Neural cell (in vitro differentiated cells): ENCODE results near the gene HPS1. TPM values are rescaled to one million over a fixed set of nuclear protein-coding genes. Genes with fewer than 3 reads are reported as not detected.

Experiments used
- H2AFZ ChIP-seq: fragments of 200-600, 300-800 bp; sonication (generic), shearing (Covaris generic); 2 replicates; pipeline ENCODE4 v1.6.0; 2014; ENCODE audit warnings: low read depth, mild to moderate bottlenecking, antibody characterized with exemption, low read length, moderate library complexity
- H3F3A ChIP-seq: fragments of 200-600 bp; shearing (Covaris generic); 2 replicates; pipeline ENCODE4 v1.6.1; 2016; ENCODE audit warnings: mild to moderate bottlenecking, moderate library complexity, mixed read lengths, antibody characterized with exemption, low read length; ENCODE audit not compliant: insufficient read depth, poor library complexity, severe bottlenecking
- H3K27ac ChIP-seq: fragments of 200-600, 300-800 bp; sonication (generic), shearing (Covaris generic); 2 replicates; pipeline ENCODE4 v1.5.1; 2014; ENCODE audit warnings: mild to moderate bottlenecking, low read length, moderate library complexity
- H3K27me3 ChIP-seq: fragments of 300-800, 200-600 bp; sonication (generic), shearing (Covaris generic); 2 replicates; pipeline ENCODE4 v1.6.0; 2014; ENCODE audit warnings: mild to moderate bottlenecking, low read depth, low read length, moderate library complexity; ENCODE audit not compliant: insufficient read depth
- H3K36me3 ChIP-seq: fragments of 300-800, 200-600 bp; sonication (generic), shearing (Covaris generic); 2 replicates; pipeline ENCODE4 v1.5.1; 2014; ENCODE audit warnings: mild to moderate bottlenecking, antibody characterized with exemption, low read length, moderate library complexity; ENCODE audit not compliant: insufficient read depth
- H3K4me2 ChIP-seq: fragments of 300-800, 200-600 bp; sonication (generic), shearing (Covaris generic); 2 replicates; pipeline ENCODE4 v1.6.0; 2014; ENCODE audit warnings: mild to moderate bottlenecking, low read length
- H3K4me3 ChIP-seq: fragments of 300-800, 200-600 bp; sonication (generic), shearing (Covaris generic); 2 replicates; pipeline ENCODE4 v1.5.1; 2014; ENCODE audit warnings: mild to moderate bottlenecking, low read length, moderate library complexity
- H3K79me2 ChIP-seq: fragments of 200-600 bp; shearing (Covaris generic); replicated peaks from 2 replicates; pipeline ENCODE4 v1.6.0; 2014; ENCODE audit warnings: mild to moderate bottlenecking, low read length, moderate library complexity; ENCODE audit not compliant: insufficient read depth
- H3K9ac ChIP-seq: fragments of 300-800, 200-600 bp; sonication (generic), shearing (Covaris generic); 2 replicates; pipeline ENCODE4 v1.6.1; 2016; ENCODE audit warnings: mild to moderate bottlenecking, low read length, mixed read lengths
- H3K9me2 ChIP-seq: fragments of 200-600 bp; shearing (Covaris generic); 2 replicates; pipeline ENCODE4 v1.6.1; 2016; ENCODE audit warnings: mild to moderate bottlenecking, low read length, mixed read lengths; ENCODE audit not compliant: insufficient read depth
- H3K9me3 ChIP-seq: fragments of 200-600, 300-800 bp; sonication (generic), shearing (Covaris generic); 2 replicates; pipeline ENCODE4 v1.6.1; 2016; ENCODE audit warnings: mild to moderate bottlenecking, mixed run types, low read length, moderate library complexity, mixed read lengths
- H4K20me1 ChIP-seq: fragments of 200-600 bp; shearing (Covaris generic); 2 replicates; pipeline ENCODE4 v1.6.1; 2016; ENCODE audit warnings: mild to moderate bottlenecking, mixed run types; ENCODE audit not compliant: insufficient read depth
- EZH2 ChIP-seq: fragments of 200-600, 300-800 bp; shearing (Covaris generic), sonication (generic); IDR thresholded peaks from 2 replicates; pipeline ENCODE4 v1.6.1; 2014; ENCODE audit warnings: antibody characterized with exemption, low read length, borderline replicate concordance, mild to moderate bottlenecking; ENCODE audit not compliant: insufficient read depth, poor library complexity, severe bottlenecking
- POLR2AphosphoS5 ChIP-seq: IDR thresholded peaks from 2 replicates; pipeline ENCODE4 v1.6.1; 2012
- RAD21 ChIP-seq: fragments of 450-650 bp; conservative IDR thresholded peaks from 2 replicates; pipeline ENCODE4 v1.6.1; 2014; ENCODE audit warnings: antibody characterized with exemption, mild to moderate bottlenecking, moderate library complexity
- SMC3 ChIP-seq: fragments of 450-650 bp; conservative IDR thresholded peaks from 2 replicates; pipeline ENCODE4 v1.6.1; 2014; ENCODE audit warnings: antibody characterized with exemption, mild to moderate bottlenecking, moderate library complexity; ENCODE audit not compliant: poor library complexity
- TAF1 ChIP-seq: IDR thresholded peaks from 2 replicates; pipeline ENCODE4 v1.6.1; 2012; ENCODE audit warnings: low read depth
- polyA plus RNA-seq: library from polyadenylated mRNA; depleted of rRNA; stranded (reverse); fragments of >200 nt; gene quantifications from 2 replicates; pipeline ENCODE4 v1.2.3, GENCODE V29; 2014
- TF ChIP-seq, protein P1 (sequence below): IDR thresholded peaks from 2 replicates; pipeline ENCODE4 v1.6.1; 2012; ENCODE audit warnings: borderline replicate concordance
- TF ChIP-seq, protein P2 (sequence below): fragments of 450-650 bp; IDR thresholded peaks from 2 replicates; pipeline ENCODE4 v1.5.1; 2014; ENCODE audit warnings: antibody characterized with exemption, mild to moderate bottlenecking, moderate library complexity; ENCODE audit not compliant: poor library complexity, severe bottlenecking

Gene HPS1
- polyA plus RNA-seq, 1 donor from 2014 or later = 1.4 TPM

DNA sequence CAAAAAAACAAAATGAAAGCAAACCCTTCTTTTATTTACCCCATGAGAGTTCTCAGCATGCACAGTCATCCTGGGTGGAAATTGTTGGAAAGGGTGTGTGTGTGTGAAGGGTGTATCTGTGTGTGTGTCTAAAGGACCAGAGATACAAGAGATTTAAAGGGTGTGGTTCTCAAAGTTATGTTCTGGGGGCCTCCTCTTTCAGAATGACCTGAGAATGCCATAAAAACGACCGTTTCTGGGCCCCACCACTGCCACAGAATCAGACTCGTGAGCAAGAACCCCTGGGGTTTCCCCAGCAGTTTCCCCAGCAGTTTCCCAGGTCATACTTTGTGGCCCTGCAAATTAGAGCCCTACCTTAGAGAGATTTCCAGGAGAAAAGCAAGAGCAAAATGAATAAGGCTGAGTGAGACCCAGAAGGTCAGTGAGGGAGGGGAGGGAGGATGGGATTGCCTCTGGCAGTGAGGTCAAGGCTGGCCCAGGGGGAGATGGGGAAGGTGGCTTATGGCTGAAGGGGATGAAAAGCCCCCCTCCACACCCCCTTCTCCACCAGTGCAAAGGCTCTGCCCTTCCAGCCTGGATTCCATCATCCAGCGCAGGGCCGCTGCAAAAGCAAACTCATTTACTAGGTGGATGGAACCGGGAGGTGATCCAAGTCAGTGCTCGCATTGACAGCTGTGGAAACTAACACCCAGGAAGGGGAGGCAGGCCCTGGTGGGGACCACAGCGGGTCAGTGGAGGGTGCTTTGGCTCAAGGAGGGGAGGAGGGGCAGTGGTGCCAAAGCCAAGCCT lies 42.0 kb downstream of the HPS1 start:
- Histone ChIP-seq H4K20me1 (no peaks in the 10 kb centered on the region), H3K4me3 (no peak overlapping the region), H3K79me2 (no peaks in the 10 kb centered on the region), H3K9me3 (no peaks in the 10 kb centered on the region), H3K27me3 (no peaks in the 10 kb centered on the region), H2AFZ (no peak overlapping the region), H3K9ac (no peak overlapping the region), H3K27ac (no peak overlapping the region), H3K9me2 (no peaks in the 10 kb centered on the region), H3F3A (no peaks in the 10 kb centered on the region), H3K36me3 (no peaks in the 10 kb centered on the region), H3K4me2 (no peak overlapping the region)
- TF ChIP-seq SMC3 (no peak), EZH2 (no peak), POLR2AphosphoS5 (no peak), RAD21 (no peak)
- TF ChIP-seq, protein P1, sequence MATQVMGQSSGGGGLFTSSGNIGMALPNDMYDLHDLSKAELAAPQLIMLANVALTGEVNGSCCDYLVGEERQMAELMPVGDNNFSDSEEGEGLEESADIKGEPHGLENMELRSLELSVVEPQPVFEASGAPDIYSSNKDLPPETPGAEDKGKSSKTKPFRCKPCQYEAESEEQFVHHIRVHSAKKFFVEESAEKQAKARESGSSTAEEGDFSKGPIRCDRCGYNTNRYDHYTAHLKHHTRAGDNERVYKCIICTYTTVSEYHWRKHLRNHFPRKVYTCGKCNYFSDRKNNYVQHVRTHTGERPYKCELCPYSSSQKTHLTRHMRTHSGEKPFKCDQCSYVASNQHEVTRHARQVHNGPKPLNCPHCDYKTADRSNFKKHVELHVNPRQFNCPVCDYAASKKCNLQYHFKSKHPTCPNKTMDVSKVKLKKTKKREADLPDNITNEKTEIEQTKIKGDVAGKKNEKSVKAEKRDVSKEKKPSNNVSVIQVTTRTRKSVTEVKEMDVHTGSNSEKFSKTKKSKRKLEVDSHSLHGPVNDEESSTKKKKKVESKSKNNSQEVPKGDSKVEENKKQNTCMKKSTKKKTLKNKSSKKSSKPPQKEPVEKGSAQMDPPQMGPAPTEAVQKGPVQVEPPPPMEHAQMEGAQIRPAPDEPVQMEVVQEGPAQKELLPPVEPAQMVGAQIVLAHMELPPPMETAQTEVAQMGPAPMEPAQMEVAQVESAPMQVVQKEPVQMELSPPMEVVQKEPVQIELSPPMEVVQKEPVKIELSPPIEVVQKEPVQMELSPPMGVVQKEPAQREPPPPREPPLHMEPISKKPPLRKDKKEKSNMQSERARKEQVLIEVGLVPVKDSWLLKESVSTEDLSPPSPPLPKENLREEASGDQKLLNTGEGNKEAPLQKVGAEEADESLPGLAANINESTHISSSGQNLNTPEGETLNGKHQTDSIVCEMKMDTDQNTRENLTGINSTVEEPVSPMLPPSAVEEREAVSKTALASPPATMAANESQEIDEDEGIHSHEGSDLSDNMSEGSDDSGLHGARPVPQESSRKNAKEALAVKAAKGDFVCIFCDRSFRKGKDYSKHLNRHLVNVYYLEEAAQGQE = no peak

DNA sequence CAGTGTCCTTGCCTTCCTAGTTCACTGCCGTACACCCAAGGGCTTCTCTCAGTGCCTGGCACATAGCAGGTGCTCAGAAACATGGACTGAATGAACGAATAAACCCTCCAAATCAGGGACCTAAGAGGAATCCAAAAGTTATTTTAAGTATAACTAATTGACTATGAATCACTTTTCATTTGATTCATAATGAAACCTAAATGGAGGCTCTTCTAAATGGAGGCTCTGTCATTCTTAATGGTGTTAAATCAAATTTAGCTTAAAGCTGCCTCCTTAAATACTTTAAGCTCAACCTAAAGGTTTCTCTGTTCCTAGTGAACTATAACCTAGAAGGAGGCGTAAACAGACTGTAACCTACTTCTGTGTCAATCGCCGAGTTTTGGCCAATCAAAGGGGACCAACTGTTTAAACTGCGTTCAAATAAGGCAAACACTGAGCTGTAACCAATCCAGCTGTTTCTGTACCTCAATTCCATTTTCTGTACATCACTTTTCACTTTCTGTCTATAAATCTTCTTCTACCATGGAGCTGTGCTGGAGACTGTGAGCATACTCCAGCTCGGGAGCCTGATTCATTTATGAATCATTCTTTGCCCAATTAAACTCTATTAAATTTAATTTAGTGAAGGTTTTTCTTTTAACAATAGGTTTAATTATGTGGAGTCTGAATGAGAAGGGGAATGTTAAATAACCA lies 42.8 kb downstream of the HPS1 start:
- no peak overlapping the region for H3K4me3 ChIP-seq
- H3K36me3 ChIP-seq = no peaks in the 10 kb centered on the region
- no peaks in the 10 kb centered on the region for H4K20me1 ChIP-seq
- H3K9ac ChIP-seq = no peak overlapping the region
- TF ChIP-seq SMC3 = no peak
- TF ChIP-seq, protein P2, sequence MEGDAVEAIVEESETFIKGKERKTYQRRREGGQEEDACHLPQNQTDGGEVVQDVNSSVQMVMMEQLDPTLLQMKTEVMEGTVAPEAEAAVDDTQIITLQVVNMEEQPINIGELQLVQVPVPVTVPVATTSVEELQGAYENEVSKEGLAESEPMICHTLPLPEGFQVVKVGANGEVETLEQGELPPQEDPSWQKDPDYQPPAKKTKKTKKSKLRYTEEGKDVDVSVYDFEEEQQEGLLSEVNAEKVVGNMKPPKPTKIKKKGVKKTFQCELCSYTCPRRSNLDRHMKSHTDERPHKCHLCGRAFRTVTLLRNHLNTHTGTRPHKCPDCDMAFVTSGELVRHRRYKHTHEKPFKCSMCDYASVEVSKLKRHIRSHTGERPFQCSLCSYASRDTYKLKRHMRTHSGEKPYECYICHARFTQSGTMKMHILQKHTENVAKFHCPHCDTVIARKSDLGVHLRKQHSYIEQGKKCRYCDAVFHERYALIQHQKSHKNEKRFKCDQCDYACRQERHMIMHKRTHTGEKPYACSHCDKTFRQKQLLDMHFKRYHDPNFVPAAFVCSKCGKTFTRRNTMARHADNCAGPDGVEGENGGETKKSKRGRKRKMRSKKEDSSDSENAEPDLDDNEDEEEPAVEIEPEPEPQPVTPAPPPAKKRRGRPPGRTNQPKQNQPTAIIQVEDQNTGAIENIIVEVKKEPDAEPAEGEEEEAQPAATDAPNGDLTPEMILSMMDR = no peak
- TF ChIP-seq RAD21 = no peak
- no peak for TF ChIP-seq TAF1
- no peaks in the 10 kb centered on the region for H3F3A ChIP-seq
- no peaks in the 10 kb centered on the region for H3K9me2 ChIP-seq
- no peaks in the 10 kb centered on the region for H3K79me2 ChIP-seq
- H3K27me3 ChIP-seq = no peaks in the 10 kb centered on the region
- no peak overlapping the region for H3K27ac ChIP-seq
- H3K9me3 ChIP-seq = no peaks in the 10 kb centered on the region
- H2AFZ ChIP-seq = no peak overlapping the region
- no peak overlapping the region for H3K4me2 ChIP-seq
